Tibial artery (tissue), 4 donors: Measurements from ENCODE around the gene AIG1.
A peak's percentile ranks its signal among the peaks of the same experiment; 100 is the strongest.

Experiments used
- DNase-seq, 2 donors: peaks; one replicate each; pipeline ENCODE4 v3.0.0-alpha.2; 2019
- H3K27ac ChIP-seq, 2 donors: fragments of 200-600 bp; sonication (generic) in 1 of 2; 1 replicate in 1 of 2; 2 replicates in 1 of 2; pipeline ENCODE4 v1.5.1; 2018 to 2019; ENCODE audit warnings: mild to moderate bottlenecking in 1 of 2
- H3K27me3 ChIP-seq, 2 donors: fragments of 200-600 bp; sonication (generic) in 1 of 2; one replicate each; pipeline versions ENCODE4 v1.5.1 to v1.6.0; 2016 to 2019
- H3K36me3 ChIP-seq, 3 donors: fragments of 200-600 bp; sonication (generic) in 2 of 3; one replicate each; pipeline ENCODE4 v1.5.1; 2016 to 2019; ENCODE audit warnings: mild to moderate bottlenecking in 2 of 3
- H3K4me1 ChIP-seq, 4 donors: fragments of 200-600 bp; sonication (generic) in 2 of 4; 1 replicate in 3 of 4; 2 replicates in 1 of 4; pipeline ENCODE4 v1.5.1; 2016 to 2019
- H3K4me3 ChIP-seq, 2 donors: fragments of 200-600 bp; sonication (generic) in 1 of 2; 1 replicate in 1 of 2; 2 replicates in 1 of 2; pipeline ENCODE4 v1.5.1; 2018 to 2019; ENCODE audit warnings: mild to moderate bottlenecking in 2 of 2
- H3K9me3 ChIP-seq, 3 donors: fragments of 200-600 bp; sonication (generic) in 1 of 3; one replicate each; pipeline ENCODE4 v1.5.1; 2016 to 2019
- intact Hi-C: fragments of 100-400 bp; cut with DNase I; formaldehyde crosslinking; loops from one replicate; pipeline ENCODE4 v1.15.0; 2023; ENCODE audit warnings: low total_unique reads
- TF ChIP-seq, protein P1 (sequence below), 2 experiments: fragments of 200-600 bp in 1 of 2; fragments of 450-650 bp in 1 of 2; IDR thresholded peaks; one replicate each; pipeline ENCODE4 v1.5.1; 2017 to 2019; ENCODE audit warnings: antibody characterized with exemption in 2 of 2, mild to moderate bottlenecking in 1 of 2, moderate library complexity in 1 of 2

AIG1 gene

GRCh38 chr6:143128681-143129015 lies 68.0 kb downstream of the AIG1 start:
- DNase-seq = no peak
- no peaks in the 10 kb centered on the region for H3K27me3 ChIP-seq
- peaks cover 0 to 18% (median 3%) of the 10 kb centered on the region in 3 donors for H3K9me3 ChIP-seq
- H3K27ac ChIP-seq = no peak overlapping the region
- H3K36me3 ChIP-seq = peaks cover 12 to 17% (median 15%) of the 10 kb centered on the region in 3 donors
- intact Hi-C loops = no loop called here
- TF ChIP-seq, protein P1, sequence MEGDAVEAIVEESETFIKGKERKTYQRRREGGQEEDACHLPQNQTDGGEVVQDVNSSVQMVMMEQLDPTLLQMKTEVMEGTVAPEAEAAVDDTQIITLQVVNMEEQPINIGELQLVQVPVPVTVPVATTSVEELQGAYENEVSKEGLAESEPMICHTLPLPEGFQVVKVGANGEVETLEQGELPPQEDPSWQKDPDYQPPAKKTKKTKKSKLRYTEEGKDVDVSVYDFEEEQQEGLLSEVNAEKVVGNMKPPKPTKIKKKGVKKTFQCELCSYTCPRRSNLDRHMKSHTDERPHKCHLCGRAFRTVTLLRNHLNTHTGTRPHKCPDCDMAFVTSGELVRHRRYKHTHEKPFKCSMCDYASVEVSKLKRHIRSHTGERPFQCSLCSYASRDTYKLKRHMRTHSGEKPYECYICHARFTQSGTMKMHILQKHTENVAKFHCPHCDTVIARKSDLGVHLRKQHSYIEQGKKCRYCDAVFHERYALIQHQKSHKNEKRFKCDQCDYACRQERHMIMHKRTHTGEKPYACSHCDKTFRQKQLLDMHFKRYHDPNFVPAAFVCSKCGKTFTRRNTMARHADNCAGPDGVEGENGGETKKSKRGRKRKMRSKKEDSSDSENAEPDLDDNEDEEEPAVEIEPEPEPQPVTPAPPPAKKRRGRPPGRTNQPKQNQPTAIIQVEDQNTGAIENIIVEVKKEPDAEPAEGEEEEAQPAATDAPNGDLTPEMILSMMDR (IDR thresholded peaks at IDR 0.05) = no peak
- H3K4me1 ChIP-seq = no peaks in the 10 kb centered on the region
- no peak overlapping the region for H3K4me3 ChIP-seq

DNA sequence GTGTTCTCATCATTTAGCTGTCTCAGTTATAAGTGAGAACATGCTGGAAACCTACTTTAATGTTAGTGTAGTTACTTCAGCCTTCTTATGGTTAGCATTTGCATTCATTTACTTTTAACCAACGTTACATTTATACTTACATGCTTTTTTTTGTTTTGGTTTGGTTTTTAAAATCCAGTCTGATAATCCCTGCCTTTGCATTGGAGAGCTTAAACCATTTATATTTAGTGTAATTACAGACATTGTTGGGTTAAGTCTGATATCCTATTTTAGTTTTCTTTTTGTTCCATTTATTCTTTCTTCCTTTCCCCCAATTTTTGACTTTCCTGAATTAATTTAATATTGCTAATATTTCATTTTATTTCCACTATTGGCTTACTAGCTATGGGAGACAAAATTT lies 70.2 kb downstream of the AIG1 start:
- Histone ChIP-seq H3K27me3 (no peaks in the 10 kb centered on the region), H3K4me1 (peaks cover 0 to 12% (median 2%) of the 10 kb centered on the region in 4 donors), H3K36me3 (peaks cover 7 to 15% (median 10%) of the 10 kb centered on the region in 3 donors), H3K27ac (no peak overlapping the region), H3K9me3 (peaks cover 0 to 18% (median 3%) of the 10 kb centered on the region in 3 donors), H3K4me3 (no peak overlapping the region)
- DNase-seq = no peak
- intact Hi-C loops = no loop called here
- TF ChIP-seq, protein P1 (IDR thresholded peaks at IDR 0.05) = no peak

- Histone ChIP-seq H3K36me3 (peaks cover 10 to 19% (median 15%) of the 10 kb centered on the region in 3 donors), H3K9me3 (peaks cover 0 to 17% (median 3%) of the 10 kb centered on the region in 3 donors), H3K27ac (peak overlapping the region; percentile 4 to 51), H3K27me3 (no peaks in the 10 kb centered on the region), H3K4me3 (no peak overlapping the region), H3K4me1 (peaks cover 0 to 35% (median 2%) of the 10 kb centered on the region in 4 donors)
- DNase-seq = no peak
- TF ChIP-seq, protein P1 (IDR thresholded peaks at IDR 0.05) = no peak
- intact Hi-C loops = no loop called here
These were observed 74.6 kb downstream of the AIG1 start for GRCh38 chr6:143135325-143135724.

DNA sequence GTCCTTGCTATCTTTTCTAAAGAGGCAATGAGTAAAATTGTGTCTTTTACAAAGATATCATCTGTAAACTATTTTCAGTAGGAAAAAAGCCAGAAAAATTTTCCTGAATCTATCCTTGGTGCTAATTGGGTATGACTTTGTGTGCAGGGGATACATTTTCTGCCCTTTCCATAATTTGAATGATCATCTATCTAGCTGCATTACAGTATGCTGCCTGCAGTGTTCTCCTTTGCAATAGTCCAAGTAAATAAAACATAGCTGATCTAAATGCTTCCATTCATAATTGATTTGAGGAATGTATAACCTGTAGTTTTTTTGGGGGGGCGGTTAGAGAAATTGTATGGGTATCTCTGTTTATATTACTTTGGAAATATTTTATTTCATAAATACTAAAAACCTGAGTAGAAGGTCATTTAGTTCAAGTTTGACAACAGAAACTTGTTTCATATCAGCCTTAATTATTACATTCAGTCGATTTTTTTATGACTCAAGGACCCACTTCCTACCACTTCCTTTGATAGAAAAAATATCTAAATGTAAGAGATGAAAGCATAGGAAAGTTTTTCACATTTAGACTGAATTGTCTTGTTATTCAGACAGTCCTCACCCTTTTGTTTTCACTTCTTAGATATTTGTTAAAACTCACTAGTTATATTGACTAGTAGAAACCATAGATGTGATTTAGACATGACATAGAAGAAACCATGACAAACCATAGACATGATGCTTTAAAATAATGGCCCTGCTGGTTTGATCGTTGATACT lies 75.3 kb downstream of the AIG1 start:
- intact Hi-C loops = no loop called here
- DNase-seq = no peak
- Histone ChIP-seq H3K27ac (peak overlapping the region; percentile 4 to 51), H3K4me3 (no peak overlapping the region), H3K4me1 (peaks cover 0 to 35% (median 2%) of the 10 kb centered on the region in 4 donors), H3K9me3 (peaks cover 0 to 10% (median 0%) of the 10 kb centered on the region in 3 donors), H3K36me3 (peaks cover 9 to 18% (median 10%) of the 10 kb centered on the region in 3 donors), H3K27me3 (no peaks in the 10 kb centered on the region)
- TF ChIP-seq, protein P1 (IDR thresholded peaks at IDR 0.05) = no peak

GRCh38 chr6:143136647-143137046 lies 76.0 kb downstream of the AIG1 start:
- Histone ChIP-seq H3K27me3 (no peaks in the 10 kb centered on the region), H3K36me3 (peaks cover 3 to 16% (median 10%) of the 10 kb centered on the region in 3 donors), H3K27ac (no peak overlapping the region), H3K9me3 (peaks cover 0 to 3% (median 0%) of the 10 kb centered on the region in 3 donors), H3K4me1 (peaks cover 0 to 35% (median 2%) of the 10 kb centered on the region in 4 donors), H3K4me3 (no peak overlapping the region)
- intact Hi-C loops = no loop called here
- TF ChIP-seq, protein P1 (IDR thresholded peaks at IDR 0.05) = no peak
- DNase-seq = no peak
